UCSD-AML1 (cell line): ENCODE measurements around the gene TBL1Y.
"Not testable (repeated sequence)": the region's sequence is repeated elsewhere in the genome, so short reads cannot be mapped to it uniquely, and the experiment has no call there.

Experiments used
- DNase-seq: peaks from one replicate; lab custom pipeline; 2025; ENCODE audit not compliant: unreplicated experiment; lab: John Stamatoyannopoulos, UW

TBL1Y gene

GRCh38 chrY:6972271-6972887 is 61.9 kb downstream of the TBL1Y start:
- DNase-seq = no peak

GRCh38 chrY:6974971-6975370 is 64.5 kb downstream of the TBL1Y start:
- no peak for DNase-seq

- no peak for DNase-seq
These were observed 67.3 kb downstream of the TBL1Y start for GRCh38 chrY:6977783-6978182.

GRCh38 chrY:6983221-6983620 is 72.7 kb downstream of the TBL1Y start:
- DNase-seq = no peak

GRCh38 chrY:6987811-6988210 is 77.3 kb downstream of the TBL1Y start:
- no peak for DNase-seq

DNA sequence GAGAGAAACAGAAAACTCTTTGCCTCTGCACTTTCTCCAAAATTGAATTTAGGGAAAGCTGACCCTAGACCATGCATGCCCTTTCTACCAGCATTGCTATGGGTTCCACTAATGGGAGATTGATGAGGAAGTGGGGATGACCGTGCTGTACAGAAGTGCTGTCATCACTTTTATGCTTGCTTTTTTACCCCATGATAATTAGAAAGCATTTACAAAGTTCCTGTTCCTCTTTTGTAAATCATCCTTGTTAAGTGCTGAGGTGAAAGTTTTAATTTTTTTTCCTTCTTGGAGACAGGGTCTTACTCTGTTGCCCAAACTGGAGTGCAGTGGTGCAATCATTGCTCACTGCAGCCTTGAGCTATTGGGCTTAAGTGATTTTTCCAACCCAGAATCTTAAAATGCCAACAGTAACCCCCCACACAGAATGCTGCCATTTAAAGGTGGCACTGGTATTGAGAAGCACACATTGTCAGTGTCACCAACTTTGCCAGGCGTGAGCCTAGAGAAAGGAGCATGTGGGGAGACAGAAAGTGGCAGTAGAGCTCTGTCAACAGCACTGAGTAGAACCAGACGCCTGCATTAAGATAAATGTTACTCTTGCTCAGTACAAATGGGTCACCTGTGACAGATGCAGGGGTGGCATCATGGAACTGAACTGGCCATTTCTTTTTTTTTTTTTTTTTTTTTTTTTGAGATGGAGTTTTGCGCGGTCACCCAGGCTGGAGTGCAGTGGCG is 79.6 kb downstream of the TBL1Y start:
- DNase-seq = no peak

DNA sequence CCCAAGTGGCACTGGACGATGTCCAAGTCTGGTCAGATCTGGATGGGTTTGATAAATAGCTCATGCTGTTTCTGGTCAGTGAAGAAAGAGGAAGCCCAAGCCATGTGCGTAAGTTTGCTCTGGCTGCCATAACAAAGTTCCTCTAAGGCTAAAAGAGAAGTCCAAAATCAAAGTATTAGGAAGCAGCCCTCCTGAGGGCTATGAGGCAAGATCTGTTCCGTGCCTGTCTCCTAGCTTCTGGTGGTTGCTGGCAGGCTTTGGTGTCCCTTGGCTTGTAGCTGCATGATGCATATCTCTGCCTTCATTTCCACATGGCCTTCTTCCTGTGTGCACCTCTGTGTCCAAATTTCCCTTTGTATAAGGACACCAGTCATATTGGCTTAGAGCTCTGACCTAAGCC is 81.5 kb downstream of the TBL1Y start:
- DNase-seq = no peak

DNA sequence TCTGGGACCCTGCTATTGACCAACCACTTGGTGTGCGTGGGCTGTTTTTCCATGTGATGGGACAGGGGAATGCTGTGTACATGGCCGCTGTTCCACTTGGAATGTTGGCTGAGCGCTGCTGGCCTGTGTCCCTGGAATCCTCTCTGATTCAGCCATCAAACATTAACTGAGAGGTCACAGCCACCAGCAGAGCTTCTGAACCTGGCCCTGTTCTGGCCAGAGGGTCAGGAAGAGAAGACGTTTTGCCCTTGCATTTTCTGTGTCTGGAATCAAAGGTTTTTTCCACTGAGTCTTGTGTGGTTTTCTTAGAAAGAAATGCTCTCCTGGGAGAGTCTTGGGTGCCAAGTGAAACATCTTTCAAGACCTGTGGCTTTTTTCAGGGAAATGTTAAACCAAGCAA is 85.5 kb downstream of the TBL1Y start:
- DNase-seq = no peak

GRCh38 chrY:6997503-6998066 is 87.1 kb downstream of the TBL1Y start:
- no peak for DNase-seq

- DNase-seq = no peak
These were observed 89.4 kb downstream of the TBL1Y start for GRCh38 chrY:6999905-7000304.

DNA sequence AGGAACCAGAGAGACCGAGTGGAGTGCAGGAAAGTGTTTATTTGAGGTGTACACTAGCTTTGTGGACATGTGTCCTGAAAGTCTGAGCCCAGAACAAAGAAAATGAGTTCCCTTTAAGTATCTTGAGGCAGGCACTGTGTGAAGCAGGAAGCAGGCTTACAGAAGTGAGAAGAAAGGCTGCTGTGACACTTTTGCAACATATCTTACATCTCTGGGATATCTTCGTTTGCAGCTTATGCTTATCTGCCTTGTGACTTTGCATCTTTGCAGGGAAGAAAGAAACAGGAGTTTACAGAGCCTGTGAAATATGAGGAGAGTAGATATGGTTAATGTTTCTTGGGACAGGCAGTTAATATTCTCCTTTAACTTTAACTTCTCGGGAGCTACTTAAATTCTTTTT is 92.1 kb downstream of the TBL1Y start:
- DNase-seq = no peak

GRCh38 chrY:7007911-7008310 is 97.4 kb downstream of the TBL1Y start:
- DNase-seq = no peak

DNA sequence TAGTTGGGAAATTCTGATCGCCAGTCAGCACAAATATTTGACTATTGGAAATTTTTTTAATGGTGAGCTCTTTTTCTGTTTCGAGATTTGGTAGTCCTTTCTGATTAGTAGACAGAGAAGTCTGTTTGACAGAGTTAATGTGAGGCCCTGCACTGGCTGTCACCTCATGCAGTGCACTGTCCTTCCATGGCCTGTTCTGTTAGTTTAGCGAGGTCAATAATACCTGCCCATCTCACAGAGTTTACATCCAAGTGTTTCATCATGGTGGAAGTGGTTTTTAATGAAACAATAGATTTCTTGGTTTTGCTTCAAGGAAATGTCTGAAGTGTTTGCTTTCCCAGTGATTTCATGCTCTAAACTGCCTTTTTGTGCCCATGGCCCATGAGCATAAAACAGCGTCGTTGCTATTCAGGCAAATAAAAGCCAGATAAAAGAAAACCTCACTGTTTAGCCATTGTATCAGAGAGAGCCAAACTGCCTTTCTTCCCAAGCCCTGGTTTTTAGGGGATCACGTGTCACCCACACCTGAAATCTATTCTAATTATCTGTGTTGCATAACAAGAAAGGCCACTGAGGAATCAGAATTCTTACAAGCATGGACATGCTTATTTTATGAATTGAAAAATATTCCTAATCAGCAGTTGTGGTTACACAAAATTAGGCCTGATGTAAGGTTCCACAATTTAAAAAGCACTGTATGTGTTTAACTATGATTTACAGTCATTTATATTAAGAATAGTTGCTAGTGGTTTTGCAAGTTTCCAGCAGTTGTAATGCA is 98.3 kb downstream of the TBL1Y start:
- no peak for DNase-seq

DNA sequence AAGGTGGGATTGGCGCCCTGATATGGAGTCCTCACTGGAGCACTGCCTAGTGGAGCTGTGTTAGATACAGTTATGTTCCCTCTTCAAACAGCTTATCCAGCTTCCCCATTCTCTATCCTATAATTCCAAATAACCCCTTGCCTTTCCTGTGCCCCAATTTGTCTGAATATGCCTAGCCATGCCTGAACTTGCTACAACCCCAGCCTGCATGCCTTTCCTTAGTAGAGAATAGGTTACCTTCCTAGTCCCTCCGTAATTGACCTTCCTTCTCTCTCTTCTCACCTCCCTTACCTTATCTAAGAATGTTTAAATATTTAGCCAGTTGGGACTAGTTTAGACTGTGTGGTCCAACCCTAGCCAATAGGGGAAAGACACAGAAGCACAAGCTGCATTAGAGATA is 102.6 kb downstream of the TBL1Y start:
- no peak for DNase-seq

DNA sequence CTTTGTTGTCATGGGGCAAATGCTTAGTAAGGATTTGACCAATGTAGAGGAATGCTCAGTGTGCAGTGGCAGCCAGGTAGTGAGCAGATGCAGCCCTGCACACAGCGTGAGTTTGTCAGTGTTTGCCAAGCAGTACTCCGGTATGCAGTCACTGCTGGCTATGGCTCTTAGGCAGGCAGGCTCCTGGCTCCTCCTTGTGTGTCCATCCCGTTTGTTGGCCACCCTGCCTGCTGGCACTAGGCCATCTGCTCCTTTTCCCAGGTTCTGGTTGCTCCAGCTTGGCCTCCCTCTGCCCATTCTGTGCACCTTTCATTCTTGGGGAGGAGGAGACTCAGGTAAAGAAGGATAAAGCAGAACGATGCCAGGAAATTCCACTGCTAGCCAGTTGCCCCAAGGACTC is 106.0 kb downstream of the TBL1Y start:
- no peak for DNase-seq

DNA sequence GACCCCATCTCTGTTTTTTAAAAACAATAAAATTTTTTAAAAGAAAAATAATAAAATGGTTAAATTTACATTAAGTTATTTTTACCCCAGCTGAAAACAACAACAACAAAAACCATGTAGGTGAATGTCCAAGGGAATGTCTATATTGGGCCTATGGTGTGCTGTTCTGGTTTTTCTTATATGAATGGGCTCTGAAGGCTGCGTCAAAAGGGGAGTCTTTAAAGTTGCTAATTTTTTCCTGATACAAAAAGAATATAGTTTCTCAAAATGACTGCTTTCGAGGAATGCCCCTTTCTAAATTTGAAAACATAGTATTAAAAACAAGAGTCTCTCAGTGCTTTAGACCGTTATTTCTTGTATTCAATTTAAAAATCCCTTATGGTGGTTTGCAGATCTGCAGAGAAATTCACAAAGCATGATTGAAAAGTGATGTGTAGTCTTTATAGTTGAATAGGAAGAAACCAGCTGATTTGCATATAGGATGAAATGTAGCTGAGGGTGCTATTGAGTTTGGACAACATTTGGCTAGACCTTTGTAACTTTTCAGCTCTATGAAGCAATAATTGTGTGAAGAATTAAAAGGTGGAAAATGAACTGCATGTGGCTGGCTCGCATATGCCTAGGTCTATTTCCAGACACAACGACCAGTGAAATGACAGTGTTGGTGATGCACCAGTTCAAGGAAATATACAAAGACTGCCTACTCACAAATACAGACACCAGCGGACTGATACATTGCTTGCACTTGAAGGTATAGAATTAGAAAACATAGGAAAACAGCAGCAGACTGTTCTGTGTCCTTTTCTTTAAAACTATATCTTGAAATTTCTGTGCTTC is 107.0 kb downstream of the TBL1Y start:
- DNase-seq = no peak

GRCh38 chrY:7039037-7039436 is 128.5 kb downstream of the TBL1Y start:
- DNase-seq = no peak

GRCh38 chrY:7040662-7041061 is 130.2 kb downstream of the TBL1Y start:
- DNase-seq = no peak

- no peak for DNase-seq
These were observed 131.5 kb downstream of the TBL1Y start for GRCh38 chrY:7041983-7042382.

- not testable (repeated sequence) for DNase-seq
These were observed 142.0 kb downstream of the TBL1Y start for GRCh38 chrY:7052461-7052860.

DNA sequence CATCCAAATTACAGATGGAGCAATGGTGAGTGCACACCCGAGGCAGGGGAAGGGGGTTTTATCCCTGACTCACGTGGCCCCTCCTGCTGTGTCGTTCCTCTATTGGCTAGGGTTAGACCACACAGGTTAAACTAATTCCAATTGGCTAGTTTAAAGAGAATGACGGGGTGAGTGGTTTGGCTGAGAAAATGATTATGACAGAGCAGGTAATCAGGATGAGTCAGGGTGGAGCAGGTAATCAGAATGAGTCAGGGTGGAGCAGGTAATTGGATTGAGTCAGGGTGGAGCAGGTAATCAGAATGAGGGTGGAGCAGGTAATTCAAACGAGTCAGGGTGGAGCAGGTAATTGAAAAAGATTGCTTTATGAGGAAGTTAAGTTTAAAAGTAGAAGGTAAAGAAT is 146.4 kb downstream of the TBL1Y start:
- no peak for DNase-seq
